ENCODE results near the gene FOXO3. TPM values are rescaled to one million over a fixed set of nuclear protein-coding genes. Genes with fewer than 3 reads are reported as not detected.

The FOXO3 gene
- total RNA-seq, 3 donors from 2014 or later (not counting 1 experiment from before 2014, with no cell fraction given): 43.1 to 70.4 (median 51.3) TPM

- H3K4me1 Mint-ChIP-seq: peaks cover 31 to 42% of the 10 kb centered on the region in 2 donors
- DNase-seq: peak in 1 of 2 donors; percentile 17
- no peak overlapping the region for H3K4me3 ChIP-seq (ENCODE audit: low read length)
- H3K4me3 Mint-ChIP-seq: no peak overlapping the region
- intact Hi-C loops (cut with micrococcal nuclease): no loop called here
- H3K36me3 Mint-ChIP-seq: no peaks in the 10 kb centered on the region
- peaks cover 3% of the 10 kb centered on the region for H3K36me3 ChIP-seq (ENCODE audit: control insufficient read depth, insufficient read depth, low read length)
- H3K27me3 ChIP-seq (ENCODE audit: control insufficient read depth, insufficient read depth, low read length): no peaks in the 10 kb centered on the region
- no peaks in the 10 kb centered on the region for H3K27me3 Mint-ChIP-seq (ENCODE audit: low read depth in 2 of 2)
- peak in 2 of 3 donors; percentile 63 to 67 for ATAC-seq
- WGBS (ENCODE audit: insufficient coverage): 47% methylated on average over 6 of the region's 8 CpGs
- no peaks in the 10 kb centered on the region for H3K9me3 Mint-ChIP-seq
- TF ChIP-seq CTCF (IDR thresholded peaks at IDR 0.05): no peak
- peaks cover 14% of the 10 kb centered on the region for H3K4me1 ChIP-seq (ENCODE audit: control insufficient read depth, insufficient read depth, low read length)
- peak overlapping the region; percentile 75 to 81 for H3K27ac Mint-ChIP-seq
- H3K27ac ChIP-seq (ENCODE audit: low read length): no peak overlapping the region
- H3K9me3 ChIP-seq (ENCODE audit: control insufficient read depth, insufficient read depth, low read length): no peaks in the 10 kb centered on the region
Measured at GRCh38 chr6:108684771-108685329, 124.1 kb downstream of the FOXO3 start.

- no peaks in the 10 kb centered on the region for H3K9me3 Mint-ChIP-seq
- peak overlapping the region; percentile 75 to 81 for H3K27ac Mint-ChIP-seq
- no peak overlapping the region for H3K27ac ChIP-seq (ENCODE audit: low read length)
Measured at GRCh38 chr6:108685970-108686369, 125.3 kb downstream of the FOXO3 start.

GRCh38 chr6:108686896-108687295, 126.2 kb downstream of the FOXO3 start:
- Histone ChIP-seq H3K27ac (ENCODE audit: low read length) (no peak overlapping the region), H3K4me1 (ENCODE audit: control insufficient read depth, insufficient read depth, low read length) (peaks cover 14% of the 10 kb centered on the region), H3K36me3 (ENCODE audit: control insufficient read depth, insufficient read depth, low read length) (peaks cover 2% of the 10 kb centered on the region), H3K4me3 (ENCODE audit: low read length) (no peak overlapping the region), H3K9me3 (ENCODE audit: control insufficient read depth, insufficient read depth, low read length) (no peaks in the 10 kb centered on the region), H3K27me3 (ENCODE audit: control insufficient read depth, insufficient read depth, low read length) (no peaks in the 10 kb centered on the region)
- over 99% methylated on average over 6 of the region's 6 CpGs for WGBS (ENCODE audit: insufficient coverage)
- intact Hi-C loops (cut with micrococcal nuclease): no loop called here
- ATAC-seq: no peak
- H3K36me3 Mint-ChIP-seq: no peaks in the 10 kb centered on the region
- H3K4me1 Mint-ChIP-seq: peaks cover 35 to 40% of the 10 kb centered on the region in 2 donors
- H3K27me3 Mint-ChIP-seq (ENCODE audit: low read depth in 2 of 2): no peaks in the 10 kb centered on the region
- no peak for TF ChIP-seq CTCF (IDR thresholded peaks at IDR 0.05)
- H3K4me3 Mint-ChIP-seq: no peak overlapping the region
- H3K27ac Mint-ChIP-seq: no peak overlapping the region
- no peak for DNase-seq
- H3K9me3 Mint-ChIP-seq: no peaks in the 10 kb centered on the region

More at GRCh38 chr6:108685970-108686369, 125.3 kb downstream of the FOXO3 start:
- H3K27me3 ChIP-seq (ENCODE audit: control insufficient read depth, insufficient read depth, low read length): no peaks in the 10 kb centered on the region
- ATAC-seq (peak in 2 of 3 donors; percentile 35 to 77), DNase-seq (peak in 1 of 2 donors; percentile 21)
- peaks cover 14% of the 10 kb centered on the region for H3K4me1 ChIP-seq (ENCODE audit: control insufficient read depth, insufficient read depth, low read length)
- peaks cover 2% of the 10 kb centered on the region for H3K36me3 ChIP-seq (ENCODE audit: control insufficient read depth, insufficient read depth, low read length)
- Mint-ChIP-seq H3K4me1 (peaks cover 35 to 40% of the 10 kb centered on the region in 2 donors), H3K4me3 (no peak overlapping the region), H3K36me3 (no peaks in the 10 kb centered on the region), H3K27me3 (ENCODE audit: low read depth in 2 of 2) (no peaks in the 10 kb centered on the region)
- intact Hi-C loops (cut with micrococcal nuclease): no loop called here
- WGBS (ENCODE audit: insufficient coverage): 40% methylated on average over 1 of the region's 4 CpGs
- H3K4me3 ChIP-seq (ENCODE audit: low read length): no peak overlapping the region
- no peak for TF ChIP-seq CTCF (IDR thresholded peaks at IDR 0.05)
- H3K9me3 ChIP-seq (ENCODE audit: control insufficient read depth, insufficient read depth, low read length): no peaks in the 10 kb centered on the region

GRCh38 chr6:108687921-108688320, 127.2 kb downstream of the FOXO3 start:
- H3K27me3 Mint-ChIP-seq (ENCODE audit: low read depth in 2 of 2): no peaks in the 10 kb centered on the region
- TF ChIP-seq CTCF (IDR thresholded peaks at IDR 0.05): no peak
- H3K27me3 ChIP-seq (ENCODE audit: control insufficient read depth, insufficient read depth, low read length): no peaks in the 10 kb centered on the region
- H3K9me3 ChIP-seq (ENCODE audit: control insufficient read depth, insufficient read depth, low read length): no peaks in the 10 kb centered on the region
- no peak overlapping the region for H3K27ac ChIP-seq (ENCODE audit: low read length)
- ATAC-seq: no peak
- peaks cover 35 to 36% of the 10 kb centered on the region in 2 donors for H3K4me1 Mint-ChIP-seq
- no peak overlapping the region for H3K27ac Mint-ChIP-seq
- H3K4me1 ChIP-seq (ENCODE audit: control insufficient read depth, insufficient read depth, low read length): peaks cover 14% of the 10 kb centered on the region
- no peak for DNase-seq
- H3K4me3 ChIP-seq (ENCODE audit: low read length): no peak overlapping the region
- H3K36me3 ChIP-seq (ENCODE audit: control insufficient read depth, insufficient read depth, low read length): no peaks in the 10 kb centered on the region
- H3K36me3 Mint-ChIP-seq: no peaks in the 10 kb centered on the region
- WGBS (ENCODE audit: insufficient coverage): 100% methylated on average over 1 of the region's 1 CpG
- intact Hi-C loops (cut with micrococcal nuclease): no loop called here
- no peak overlapping the region for H3K4me3 Mint-ChIP-seq
- H3K9me3 Mint-ChIP-seq: no peaks in the 10 kb centered on the region
